SK-MEL-5 (cell line): Measurements from ENCODE around the gene RGS16. TPM values are rescaled to one million over a fixed set of nuclear protein-coding genes. Genes with fewer than 3 reads are reported as not detected.
A peak's percentile ranks its signal among the peaks of the same experiment; 100 is the strongest.

Source experiments
- DNase-seq: peaks from one replicate; pipeline ENCODE4 v3.0.0-alpha.2; 2016; ENCODE audit warnings: low read depth, low spot score
- in situ Hi-C: cut with HindIII; loops from 2 replicates; pipeline ENCODE4 v1.10.0; 2016; ENCODE audit warnings: low sequenced_read_pairs, high pct_unique_total_duplicates, low pct_unique_long_range_greater_than_20kb
- total RNA-seq: library from RNA; depleted of rRNA; stranded (reverse); fragments of >200 nt; shearing (Covaris generic); gene quantifications from 2 replicates; pipeline ENCODE4 v1.2.3, GENCODE V29; 2014

RGS16 gene
- total RNA-seq, 1 experiment from 2014 or later = 0.24 TPM

DNA sequence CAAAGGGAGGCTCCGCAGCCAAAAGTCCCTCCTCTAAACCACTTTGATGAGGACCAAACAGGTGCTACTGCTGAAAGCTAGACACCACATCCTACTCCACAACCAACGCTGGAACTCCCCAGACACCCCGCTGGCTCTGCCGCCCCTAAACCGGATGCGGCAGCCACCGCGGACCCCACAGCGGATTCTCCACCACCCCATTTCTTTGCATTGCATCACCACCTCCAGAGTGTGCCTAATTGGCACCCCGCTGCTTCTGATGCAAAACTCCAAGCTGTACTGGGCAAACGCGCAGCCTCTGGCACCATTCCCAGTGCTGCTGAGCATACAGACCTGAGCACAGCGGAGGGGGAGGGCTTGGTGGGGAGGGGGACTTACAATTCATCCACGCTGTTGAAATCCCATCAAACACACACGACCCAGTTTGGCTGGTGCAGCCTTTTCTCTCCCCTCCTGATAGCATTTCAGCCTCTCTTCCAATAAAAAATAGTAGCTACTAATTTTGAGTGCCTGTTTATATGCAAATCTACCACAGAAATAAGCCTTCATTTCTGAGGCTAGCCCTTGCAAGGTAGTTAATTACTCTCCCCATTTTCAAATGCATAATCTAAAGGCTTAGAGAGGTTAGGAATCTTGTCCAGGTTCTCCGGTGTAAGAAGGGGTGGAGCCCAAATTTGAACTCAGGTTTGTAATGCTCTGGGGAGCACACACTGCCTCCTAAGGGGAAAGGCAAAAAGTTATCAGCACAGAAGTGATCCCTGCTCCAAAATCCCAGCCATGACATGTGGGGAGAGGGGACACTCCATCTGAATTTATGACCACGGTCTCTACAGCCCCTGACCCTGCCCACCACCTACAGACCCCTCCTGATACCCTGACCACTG, 12.2 kb upstream of the RGS16 start:
- in situ Hi-C loops = no loop called here
- DNase-seq = no peak

DNA sequence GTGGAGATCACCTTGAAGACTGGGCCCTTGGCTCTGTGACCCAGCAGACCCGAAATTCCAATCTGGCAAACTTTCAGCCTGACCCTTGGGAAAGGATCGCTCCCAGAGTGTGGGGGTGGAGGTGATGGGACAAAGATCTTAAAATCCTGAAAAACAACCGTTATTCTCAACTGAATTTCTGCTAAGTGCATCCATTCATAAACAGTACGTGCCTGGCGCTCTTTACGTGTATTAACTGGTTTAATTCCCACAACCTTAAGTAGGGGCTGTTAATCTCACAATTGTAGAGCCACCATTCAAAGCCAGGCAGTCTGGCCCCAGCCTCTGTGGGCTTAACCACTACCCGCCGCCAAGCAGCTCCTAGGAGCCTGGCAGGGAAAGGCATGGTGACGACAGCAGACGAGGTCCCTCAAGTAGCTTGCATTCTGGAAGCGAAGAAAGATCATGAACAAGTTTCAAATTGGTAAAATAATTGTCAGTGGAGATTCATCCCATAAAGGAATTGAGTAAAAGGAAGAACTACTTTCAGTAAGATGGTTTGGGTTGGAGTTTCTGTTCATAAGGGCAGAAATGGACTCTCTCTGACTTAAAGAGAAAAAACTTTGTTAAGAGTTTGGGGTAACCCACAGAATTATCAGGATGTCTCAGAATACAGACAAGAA, 11.4 kb upstream of the RGS16 start:
- in situ Hi-C loops = no loop called here
- no peak for DNase-seq

DNA sequence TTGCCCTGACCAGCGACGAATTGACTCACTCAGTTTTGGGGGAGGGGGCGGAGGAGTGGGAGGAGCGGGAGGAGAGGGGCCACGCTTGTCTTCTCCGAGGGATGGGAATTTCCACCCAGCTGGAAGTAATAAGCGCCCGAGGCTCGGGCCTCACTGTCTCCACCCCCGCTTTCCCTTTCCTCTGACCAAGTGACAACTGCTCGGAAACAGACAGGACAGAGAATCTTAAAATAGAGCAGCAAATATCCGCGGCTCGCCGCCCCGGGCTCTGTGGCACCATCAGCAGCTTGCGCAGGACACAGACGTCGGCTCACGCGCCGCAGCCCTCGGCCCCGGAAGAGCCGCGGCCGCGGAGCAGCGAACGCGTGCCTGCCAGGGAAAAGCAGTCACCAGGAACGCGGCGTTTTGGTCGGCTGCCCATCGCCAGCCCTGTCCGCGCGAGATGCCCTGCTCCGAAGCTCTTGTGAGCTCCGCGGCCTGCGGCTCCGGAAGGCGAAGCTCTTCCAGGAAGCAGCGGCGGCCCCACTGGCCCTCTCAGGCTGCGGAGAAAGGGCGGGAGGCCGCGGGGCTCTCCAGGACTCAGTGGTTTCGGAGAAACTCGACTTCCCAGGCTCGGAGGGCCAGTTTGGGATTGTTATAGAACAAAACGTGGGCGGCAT, 10.7 kb upstream of the RGS16 start:
- peak; percentile 43 for DNase-seq
- in situ Hi-C loops = no loop called here

DNA sequence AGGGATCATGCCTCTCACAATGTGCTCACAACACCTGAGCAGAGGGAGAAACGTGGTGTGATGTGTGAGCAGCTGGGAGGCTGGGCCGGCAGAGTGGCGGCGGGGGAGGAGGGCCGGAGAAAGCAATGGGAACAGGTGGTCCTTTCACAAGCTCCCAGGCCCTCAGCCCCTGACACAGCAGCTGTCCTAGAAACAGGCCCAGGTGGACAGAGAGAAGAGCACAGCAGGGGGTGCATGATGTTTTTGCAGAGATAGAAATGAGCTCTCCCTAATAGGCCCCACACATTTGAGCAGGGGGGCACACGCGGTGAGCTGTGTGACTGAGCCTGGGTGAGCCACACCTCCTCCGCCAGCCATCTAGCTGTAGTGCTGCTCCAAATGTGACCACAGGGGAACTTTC, 7.6 kb upstream of the RGS16 start:
- no peak for DNase-seq
- in situ Hi-C loops = no loop called here

DNA sequence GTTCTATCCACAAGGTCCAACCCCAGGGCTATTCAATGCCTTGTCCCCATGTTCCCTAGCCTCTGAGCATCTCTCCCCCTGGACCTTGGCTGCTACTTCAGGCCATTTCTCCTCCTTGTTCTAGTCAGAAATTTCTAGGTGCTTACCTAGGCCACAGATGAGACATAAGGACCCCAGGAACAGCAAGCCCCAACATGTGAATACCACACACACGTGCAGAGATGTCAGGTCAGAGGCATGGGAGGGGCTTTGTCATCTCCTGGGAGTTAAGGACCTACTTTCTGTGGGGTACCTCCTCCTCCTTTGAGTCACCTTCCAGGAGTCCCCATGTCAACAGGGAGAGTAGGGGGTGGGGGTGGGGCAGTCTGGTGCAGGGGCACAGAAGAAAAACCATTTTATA, 7.1 kb upstream of the RGS16 start:
- in situ Hi-C loops = no loop called here
- DNase-seq = no peak

DNA sequence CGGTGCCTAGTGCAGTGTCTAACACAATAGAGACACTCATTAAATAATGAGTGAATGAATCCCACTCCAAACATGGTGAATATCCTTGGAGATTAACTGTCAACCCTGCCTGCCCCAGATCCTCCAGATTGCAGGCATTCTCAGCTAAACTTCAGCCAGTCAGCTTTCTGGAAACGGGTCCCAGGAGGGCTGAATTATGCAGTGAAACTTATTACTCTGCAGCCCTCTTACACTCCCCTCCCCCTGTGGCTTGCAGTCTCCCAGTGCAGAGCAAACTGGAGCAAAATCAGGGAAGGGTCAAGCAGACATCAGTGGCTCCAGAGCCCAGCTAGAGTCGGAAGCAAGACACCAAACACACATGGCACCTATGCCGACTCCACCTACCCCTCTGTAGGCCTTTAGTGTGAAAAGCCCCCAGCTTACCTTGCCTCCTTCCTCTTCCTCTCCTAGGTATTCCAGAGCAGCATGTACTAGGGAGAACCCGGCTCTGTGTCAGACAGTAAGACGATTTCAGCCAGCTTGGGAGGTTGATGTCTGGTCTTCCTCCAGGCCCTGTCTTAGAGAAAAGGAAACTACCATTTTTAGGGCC, 6.5 kb upstream of the RGS16 start:
- in situ Hi-C loops = no loop called here
- no peak for DNase-seq

DNA sequence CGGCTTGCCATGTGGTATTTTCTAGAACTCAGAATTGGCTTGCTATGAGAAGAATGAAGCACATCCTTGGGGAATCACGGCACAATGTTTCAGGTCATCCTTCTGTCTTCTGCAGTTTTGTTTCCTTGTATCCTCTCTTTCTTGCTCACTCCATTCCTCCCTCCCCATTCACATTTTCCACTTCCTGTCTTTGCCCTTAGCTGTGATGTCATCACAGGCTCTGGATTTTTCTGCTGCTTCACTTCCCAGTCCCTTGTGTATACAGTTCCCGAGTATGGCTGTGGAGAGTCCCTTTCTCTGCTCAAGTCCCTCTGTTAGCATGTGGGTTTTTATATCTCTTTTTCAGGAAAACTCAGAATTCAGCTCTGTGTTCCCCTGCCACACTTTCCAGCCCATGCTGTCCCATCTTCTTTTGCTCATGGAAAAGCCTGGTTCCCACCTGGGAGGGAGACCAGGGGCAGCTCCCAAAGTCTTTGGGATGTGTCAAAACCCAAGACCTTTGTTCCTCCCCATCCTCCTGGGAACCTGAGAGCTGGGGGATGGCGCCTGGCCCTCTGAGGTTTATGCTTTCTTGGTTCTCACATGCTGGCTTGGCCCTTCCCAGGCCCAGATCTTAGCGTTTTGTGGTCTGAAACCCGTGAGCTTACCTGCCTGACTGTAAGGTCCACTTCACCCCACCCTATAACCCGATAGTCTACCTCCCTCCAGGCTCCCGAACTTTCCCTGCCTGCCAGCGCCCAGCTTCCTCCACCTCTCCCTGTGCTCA, 4.8 kb upstream of the RGS16 start:
- DNase-seq = no peak
- in situ Hi-C loops = no loop called here

DNA sequence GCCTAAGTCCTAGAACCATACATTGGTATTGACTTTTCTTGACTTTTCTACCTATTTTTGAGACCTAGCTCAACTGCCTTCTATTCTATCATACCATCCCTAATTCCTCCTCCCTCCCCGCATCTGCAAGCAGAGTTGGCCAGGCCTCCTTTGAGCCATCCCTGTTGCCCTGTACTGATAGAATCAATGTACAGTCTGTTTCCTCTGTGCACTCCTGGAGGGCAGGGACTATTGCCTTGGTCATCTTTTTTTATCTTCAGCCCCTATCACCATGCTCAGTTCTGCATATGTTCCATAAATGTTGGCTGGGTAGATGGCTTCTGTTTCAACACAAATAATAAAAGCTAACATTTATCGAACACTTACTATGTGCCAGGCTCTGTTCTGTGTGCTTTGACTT, 4.0 kb upstream of the RGS16 start:
- no peak for DNase-seq
- in situ Hi-C loops = no loop called here

DNA sequence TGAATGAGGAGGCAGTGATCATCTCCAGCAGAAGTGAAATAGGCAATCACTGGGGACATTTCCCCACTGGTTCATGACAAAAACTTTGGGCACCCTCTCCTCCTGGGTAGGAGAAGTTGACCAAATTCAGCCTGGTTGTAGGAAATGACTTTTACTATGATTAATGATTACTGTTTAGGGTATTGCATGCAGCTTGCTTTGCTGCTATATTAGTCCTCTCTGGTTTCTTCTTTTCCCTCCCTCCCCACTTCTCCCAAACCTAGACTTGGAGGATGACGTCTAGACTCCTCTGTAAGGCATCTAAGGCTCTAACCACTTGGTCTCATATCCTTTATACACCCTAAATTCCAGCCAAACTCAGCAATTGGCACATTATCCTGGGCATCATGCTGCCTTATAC, 3.4 kb upstream of the RGS16 start:
- in situ Hi-C loops = no loop called here
- DNase-seq = no peak

DNA sequence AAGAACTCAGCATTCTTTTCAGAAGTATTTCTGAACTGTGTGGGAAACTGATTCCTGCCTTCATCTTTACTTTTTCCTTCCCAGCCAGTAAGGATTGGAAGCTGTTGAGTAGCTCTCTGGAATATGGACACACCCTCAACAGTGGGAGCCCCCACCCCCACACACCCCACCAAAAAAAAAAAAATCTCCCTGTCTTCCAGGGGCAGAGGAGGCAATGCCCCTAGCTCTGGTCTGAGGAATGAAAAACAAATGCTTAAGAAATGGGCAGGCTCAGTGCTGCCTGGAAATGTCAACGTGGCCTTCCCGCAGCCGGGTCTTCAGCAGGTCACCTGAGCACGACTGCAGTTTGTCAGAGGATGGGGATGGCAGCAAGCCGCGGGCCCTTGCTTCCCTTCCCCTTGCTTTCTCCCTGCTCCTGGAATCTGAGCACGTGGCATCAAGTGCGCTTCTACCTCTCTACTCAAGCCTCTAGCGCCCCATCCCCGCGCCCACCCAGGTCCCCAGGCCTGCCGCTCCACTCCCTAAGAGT, 479 bp downstream of the RGS16 start:
- in situ Hi-C loops = no loop called here
- no peak for DNase-seq

DNA sequence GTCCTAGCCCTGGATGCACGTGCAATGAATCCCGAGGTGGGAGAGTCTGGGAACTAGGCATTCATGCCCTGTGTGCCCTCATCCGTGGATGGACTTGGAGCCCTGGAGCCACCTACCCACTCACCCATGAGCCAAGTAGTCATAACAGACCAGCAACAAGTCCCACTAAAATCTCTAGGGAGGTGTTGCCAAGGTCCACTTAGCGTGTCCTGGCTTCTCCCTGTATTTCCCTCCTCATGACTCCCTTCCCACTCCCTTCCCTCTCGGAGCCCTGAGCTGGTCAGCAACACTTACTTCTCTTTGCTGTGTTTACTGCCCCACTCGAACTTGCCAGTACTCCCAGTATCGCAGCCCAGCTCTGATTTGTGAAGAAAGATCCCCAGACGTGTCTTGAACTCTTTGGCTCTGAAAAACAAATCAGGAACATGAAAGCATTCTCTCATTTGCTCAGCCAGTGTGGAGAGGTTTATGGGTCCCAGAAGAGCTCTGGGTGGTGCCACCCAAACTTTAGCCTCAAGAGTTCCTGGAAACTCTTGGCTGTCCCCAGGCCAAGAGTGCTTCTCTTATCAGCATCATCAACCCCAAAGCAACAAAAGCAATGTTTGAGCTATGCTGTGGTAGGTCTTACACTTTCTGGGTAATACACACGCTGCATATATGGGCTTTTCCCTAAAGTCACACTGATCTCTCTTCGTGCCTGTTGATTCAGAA, 1.1 kb downstream of the RGS16 start:
- no peak for DNase-seq
- in situ Hi-C loops = no loop called here

DNA sequence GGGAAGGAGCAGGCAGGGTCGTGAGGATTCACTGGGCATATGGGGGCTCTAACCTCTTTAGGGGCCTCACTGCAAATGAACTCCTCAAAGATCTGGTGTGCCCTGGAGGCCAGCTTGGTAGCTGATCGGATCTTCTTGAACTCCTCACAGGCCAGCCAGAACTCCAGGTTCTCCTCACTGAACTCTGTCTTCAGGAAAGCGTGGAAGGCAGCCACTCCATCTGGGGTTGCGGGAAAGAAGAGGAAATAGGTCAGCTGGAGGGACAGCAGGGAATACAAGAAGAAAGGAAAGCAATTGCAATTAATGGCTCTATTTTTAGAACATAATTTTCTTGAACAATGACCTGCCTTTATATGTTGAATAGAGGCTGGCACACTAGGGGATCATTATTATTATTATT, 2.3 kb downstream of the RGS16 start:
- in situ Hi-C loops = no loop called here
- no peak for DNase-seq

DNA sequence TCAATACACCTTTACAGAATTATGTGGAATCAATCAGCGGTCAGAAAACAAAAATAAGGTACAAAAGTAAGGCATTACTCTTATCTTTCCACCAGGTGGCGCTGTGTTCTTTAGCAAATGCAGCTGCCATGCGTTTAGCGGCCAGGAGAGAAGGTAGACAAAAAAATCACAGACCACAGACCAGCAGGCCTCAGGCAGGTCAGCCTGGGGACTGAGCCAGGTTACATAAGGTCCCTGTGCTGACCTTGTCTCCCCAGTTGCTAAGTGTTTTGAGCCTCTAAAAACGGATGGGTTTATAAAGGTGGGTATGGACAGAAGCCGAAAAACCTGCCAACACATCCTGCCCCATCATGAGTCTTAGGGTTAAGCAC, 2.8 kb downstream of the RGS16 start:
- peak; percentile 81 for DNase-seq
- in situ Hi-C loops = no loop called here

DNA sequence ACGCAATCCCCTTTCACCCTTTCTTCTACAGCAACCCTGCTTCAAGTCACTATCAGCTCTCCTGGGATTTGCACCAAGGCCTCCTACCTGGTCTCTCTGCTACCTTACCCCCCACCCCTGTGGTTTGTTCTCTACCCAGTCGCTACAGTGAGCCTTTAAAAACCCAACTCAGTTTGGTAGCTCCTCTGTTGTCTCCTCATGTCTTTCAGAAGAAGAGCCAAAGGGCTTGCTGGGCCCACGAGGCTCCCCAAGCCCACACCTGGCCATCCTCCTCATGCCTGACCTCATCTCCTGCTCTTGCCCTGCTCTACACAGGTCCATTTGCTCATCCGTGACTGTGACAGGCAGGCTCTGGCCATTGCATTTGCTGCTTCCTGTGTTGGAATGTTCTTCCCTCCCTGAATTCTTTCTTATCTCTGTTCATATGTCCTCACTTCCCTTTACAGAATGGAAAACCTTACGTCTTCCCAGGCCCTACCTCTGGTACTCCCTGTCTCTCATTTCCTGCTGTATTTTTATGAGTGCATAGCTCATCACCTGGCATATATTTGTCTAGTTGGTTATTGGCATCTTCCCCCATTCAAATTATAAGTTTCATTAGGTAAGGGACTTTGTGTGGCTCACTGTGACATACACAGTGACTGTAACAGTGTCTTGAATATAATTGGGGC, 3.3 kb downstream of the RGS16 start:
- in situ Hi-C loops = no loop called here

DNA sequence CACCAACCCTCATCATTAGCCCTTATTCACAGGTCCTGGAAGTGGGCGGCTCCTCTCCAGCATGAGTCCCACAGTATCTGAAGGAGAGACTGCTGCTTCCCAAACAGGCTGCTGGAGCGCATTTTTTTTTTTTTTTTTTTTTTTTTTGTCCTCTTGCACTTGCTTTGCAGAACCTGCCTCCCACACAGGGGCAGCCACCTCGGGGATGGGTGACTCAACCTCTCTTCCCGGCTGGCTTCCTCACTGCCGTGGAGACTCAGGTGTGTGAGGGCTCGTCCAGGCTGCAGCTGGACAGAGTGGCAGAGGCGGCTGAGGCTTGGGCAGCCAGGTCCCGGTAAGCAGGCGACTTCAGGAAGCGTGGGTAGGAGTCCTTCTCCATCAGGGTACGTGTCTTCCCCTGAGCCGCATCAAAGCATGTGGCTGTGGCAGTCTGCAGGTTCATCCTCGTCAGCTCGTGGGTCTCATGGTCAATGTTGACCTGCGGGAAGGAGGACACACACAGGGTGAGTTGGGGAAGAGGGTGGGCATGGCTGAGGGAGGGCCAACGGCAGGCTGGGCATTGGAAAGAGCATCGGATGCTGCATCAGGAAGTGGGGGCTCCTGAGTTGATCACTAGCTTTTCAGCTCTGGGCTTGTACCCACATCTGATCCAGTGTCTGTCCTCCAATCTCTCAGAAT, 4.0 kb downstream of the RGS16 start:
- in situ Hi-C loops = no loop called here
- DNase-seq = no peak

More for the DNA sequence above, 3.3 kb downstream of the RGS16 start:
- no peak for DNase-seq

DNA sequence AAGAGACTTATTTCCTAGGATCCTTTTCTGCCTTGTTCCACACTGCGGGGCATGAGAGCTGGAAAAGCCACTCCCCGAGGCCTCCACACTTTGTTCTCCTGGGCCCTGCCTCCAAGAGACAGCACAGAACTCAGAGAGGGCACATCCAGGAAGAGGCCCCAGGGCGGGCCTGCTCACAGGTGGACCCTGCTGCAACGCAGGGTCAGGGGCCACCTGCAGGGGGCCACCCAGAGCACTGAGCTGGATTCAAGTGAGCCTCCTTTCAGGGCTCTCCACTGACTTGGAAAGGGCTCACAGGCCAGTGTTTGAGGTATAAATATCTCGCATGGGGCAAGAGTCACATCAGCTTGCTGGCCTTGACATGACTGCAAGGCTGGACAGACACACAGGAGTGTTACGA, 4.8 kb downstream of the RGS16 start:
- peak; percentile 19 for DNase-seq
- in situ Hi-C loops = no loop called here
